ENCODE measurements around the gene HEPACAM2.

GRCh38 chr7:93212881-93213280 lies 13.4 kb downstream of the HEPACAM2 start:
- no peak for TF ChIP-seq CTCF (IDR thresholded peaks at IDR 0.05)
- no peak for TF ChIP-seq POLR2A (IDR thresholded peaks at IDR 0.05)
